Panc1 (cell line): Measurements from ENCODE around the gene TMEM201. TPM values are rescaled to one million over a fixed set of nuclear protein-coding genes. Genes with fewer than 3 reads are reported as not detected.

Source experiments
- ATAC-seq: fragments of 200-7000 bp; cut with Tn5 transposase; 2 replicates; pipeline ENCODE4 v1.9.1; 2020; ENCODE audit warnings: mild to moderate bottlenecking, moderate library complexity
- BruUV-seq: library from RNA; stranded (reverse); fragments of 400-500 nt; replicated peaks from 2 replicates; lab custom pipeline; 2021; lab: Mats Ljungman, UMichigan
- CTCF ChIA-PET: fragments of 300-600 bp; sonication (Branson Sonifier 250); formaldehyde crosslinking; loops from one replicate; lab custom pipeline; 2022; ENCODE audit warnings: antibody characterized with exemption; lab: Charles Lee
- POLR2A ChIA-PET: fragments of 300-600 bp; sonication (Branson Sonifier 250); formaldehyde crosslinking; loops from one replicate; lab custom pipeline; 2022; ENCODE audit warnings: antibody characterized with exemption; lab: Charles Lee
- DNase-seq: peaks from one replicate; pipeline ENCODE4 v3.0.0-alpha.2; 2010; ENCODE audit warnings: low read depth, low spot score
- H3K27ac ChIP-seq: 2 replicates; pipeline ENCODE4 v1.5.1; 2011; ENCODE audit warnings: mild to moderate bottlenecking, low read length, inconsistent platforms
- H3K27me3 ChIP-seq: fragments of 200-500 bp; sonication (Bioruptor generic); 2 replicates; pipeline ENCODE4 v1.6.0; 2014; ENCODE audit warnings: low read length, inconsistent platforms; ENCODE audit not compliant: control insufficient read depth, insufficient read depth
- H3K36me3 ChIP-seq: fragments of 200-500 bp; sonication (Bioruptor generic); 2 replicates; pipeline ENCODE4 v1.5.1; 2014; ENCODE audit warnings: inconsistent platforms, mild to moderate bottlenecking, low read length, moderate library complexity; ENCODE audit not compliant: control insufficient read depth, insufficient read depth
- H3K4me1 ChIP-seq: 2 replicates; pipeline ENCODE4 v1.5.1; 2011; ENCODE audit warnings: inconsistent platforms, mild to moderate bottlenecking, low read length, moderate library complexity; ENCODE audit not compliant: control insufficient read depth, insufficient read depth
- H3K4me3 ChIP-seq, 2 experiments: 2 replicates each; pipeline ENCODE4 v1.5.1; 2011 to 2012; ENCODE audit warnings: low read depth in 2 of 2, low read length in 2 of 2, mild to moderate bottlenecking in 2 of 2, inconsistent platforms in 1 of 2, moderate library complexity in 1 of 2
- H3K9me3 ChIP-seq: fragments of 200-500 bp; sonication (Bioruptor generic); 2 replicates; pipeline ENCODE4 v1.5.1; 2014; ENCODE audit warnings: low read depth, mild to moderate bottlenecking, inconsistent platforms, low read length, moderate library complexity; ENCODE audit not compliant: control insufficient read depth, insufficient read depth
- CTCF ChIP-seq: fragments of 450-650 bp; IDR thresholded peaks from 2 replicates; pipeline ENCODE4 v1.5.1; 2017; ENCODE audit warnings: mild to moderate bottlenecking
- POLR2AphosphoS5 ChIP-seq: IDR thresholded peaks from 2 replicates; pipeline ENCODE4 v1.6.1; 2012; ENCODE audit warnings: mild to moderate bottlenecking, low read depth, low read length, moderate library complexity
- REST ChIP-seq, 2 experiments: IDR thresholded peaks; 2 replicates each; pipeline ENCODE4 v1.6.1; 2011 to 2012; ENCODE audit warnings: low read depth in 2 of 2, control low read depth in 1 of 2, low read length in 1 of 2, mild to moderate bottlenecking in 1 of 2, moderate library complexity in 1 of 2; ENCODE audit not compliant: insufficient read depth in 1 of 2
- SIN3A ChIP-seq: IDR thresholded peaks from 2 replicates; pipeline ENCODE4 v1.6.1; 2012; ENCODE audit warnings: low read depth, mild to moderate bottlenecking, low read length, moderate library complexity, borderline replicate concordance; ENCODE audit not compliant: insufficient read depth
- TCF7L2 ChIP-seq: IDR thresholded peaks from 2 replicates; pipeline ENCODE4 v1.6.1; 2011; ENCODE audit warnings: mild to moderate bottlenecking, low read depth, low read length, inconsistent platforms
- in situ Hi-C: cut with HindIII; loops from 2 replicates; pipeline ENCODE4 v1.10.0; 2016; ENCODE audit warnings: low sequenced_read_pairs, low pct_unique_long_range_greater_than_20kb
- intact Hi-C: fragments of 100-400 bp; cut with micrococcal nuclease; formaldehyde crosslinking; loops from one replicate; pipeline ENCODE4 v1.10.0; 2022; ENCODE audit not compliant: unreplicated experiment
- total RNA-seq: library from RNA; stranded (reverse); gene quantifications from one replicate; pipeline ENCODE4 v1.2.1, GENCODE V29; 2021; ENCODE audit not compliant: unreplicated experiment

Gene TMEM201
- total RNA-seq, 1 experiment from 2014 or later = 26.5 TPM

GRCh38 chr1:9630331-9631111 is 41.8 kb downstream of the TMEM201 start:
- H3K36me3 ChIP-seq = no peaks in the 10 kb centered on the region
- no peaks in the 10 kb centered on the region for H3K27me3 ChIP-seq
- no peak overlapping the region for H3K27ac ChIP-seq
- H3K9me3 ChIP-seq = no peaks in the 10 kb centered on the region
- intact Hi-C loops (no loop called here), in situ Hi-C loops (no loop called here)
- CTCF ChIA-PET = interaction anchor here (0.6 kb wide), 2 partner anchors 89 to 1314 kb away, joined by 3 to 4 read pairs; no protein-coding TSS in a partner anchor
- H3K4me3 ChIP-seq = no peak overlapping the region
- POLR2A ChIA-PET = no interaction called here
- ATAC-seq (no peak), DNase-seq (no peak)
- BruUV-seq = no TSS peak
- H3K4me1 ChIP-seq = no peaks in the 10 kb centered on the region; the same call in 1 of the 2 replicates
- TF ChIP-seq TCF7L2 = no peak

- ATAC-seq (no peak), DNase-seq (no peak)
- TF ChIP-seq CTCF = no peak
- no peak for TF ChIP-seq POLR2AphosphoS5
- no peak for TF ChIP-seq TCF7L2
- TF ChIP-seq REST (IDR thresholded peaks at IDR 0.05; ENCODE audit: insufficient read depth in 1 of 2, low read depth in 2 of 2, low read length in 1 of 2) = no peak
- TF ChIP-seq SIN3A = no peak
- no TSS peak for BruUV-seq
- in situ Hi-C loops = no loop called here
- no peak overlapping the region for H3K4me3 ChIP-seq
- intact Hi-C loops = no loop called here
- H3K36me3 ChIP-seq = no peaks in the 10 kb centered on the region
- CTCF ChIA-PET = interaction anchor here (0.6 kb wide), 1 partner anchor 212 kb away, joined by 3 read pairs; no protein-coding TSS in a partner anchor
- no peak overlapping the region for H3K27ac ChIP-seq
- H3K27me3 ChIP-seq = no peaks in the 10 kb centered on the region
- POLR2A ChIA-PET = interaction anchor here (0.6 kb wide), 1 partner anchor 168 kb away, joined by 4 read pairs; no protein-coding TSS in a partner anchor
- H3K4me1 ChIP-seq = no peaks in the 10 kb centered on the region; the same call in 1 of the 2 replicates
- H3K9me3 ChIP-seq = no peaks in the 10 kb centered on the region
These were observed 42.9 kb downstream of the TMEM201 start for GRCh38 chr1:9631613-9632012.

GRCh38 chr1:9633493-9633892 is 44.8 kb downstream of the TMEM201 start:
- CTCF ChIA-PET = no interaction called here
- POLR2A ChIA-PET = no interaction called here
- no TSS peak for BruUV-seq

More at GRCh38 chr1:9633493-9633892, 44.8 kb downstream of the TMEM201 start:
- in situ Hi-C loops = no loop called here
- no peak for DNase-seq
- Histone ChIP-seq H3K27ac (no peak overlapping the region), H3K36me3 (no peaks in the 10 kb centered on the region), H3K27me3 (no peaks in the 10 kb centered on the region), H3K9me3 (no peaks in the 10 kb centered on the region), H3K4me1 (no peaks in the 10 kb centered on the region), H3K4me3 (no peak overlapping the region)
- intact Hi-C loops = no loop called here
- no peak for TF ChIP-seq REST (IDR thresholded peaks at IDR 0.05; ENCODE audit: insufficient read depth in 1 of 2, low read depth in 2 of 2, low read length in 1 of 2)
- no peak for TF ChIP-seq POLR2AphosphoS5
- no peak for TF ChIP-seq SIN3A
- TF ChIP-seq CTCF = no peak
- TF ChIP-seq TCF7L2 = no peak
- no peak for ATAC-seq
